Lower leg skin (tissue), 4 donors: ENCODE measurements around the gene ZMYM5. TPM values are rescaled to one million over a fixed set of nuclear protein-coding genes. Genes with fewer than 3 reads are reported as not detected.
"Not testable (repeated sequence)": the region's sequence is repeated elsewhere in the genome, so short reads cannot be mapped to it uniquely, and the experiment has no call there.

Experiments
- DNase-seq, 2 donors: peaks; one replicate each; pipeline ENCODE4 v3.0.0-alpha.2; 2019; ENCODE audit warnings: low spot score in 2 of 2
- H3K4me3 ChIP-seq: fragments of 200-600 bp; sonication (generic); 2 replicates; pipeline ENCODE4 v1.5.1; 2017; ENCODE audit warnings: mild to moderate bottlenecking, low read depth; ENCODE audit not compliant: poor library complexity, severe bottlenecking
- CTCF ChIP-seq, 3 donors: fragments of 450-650 bp; IDR thresholded peaks; one replicate each; pipeline ENCODE4 v1.5.1; 2016; ENCODE audit warnings: antibody characterized with exemption in 3 of 3, mild to moderate bottlenecking in 3 of 3, moderate library complexity in 2 of 3
- POLR2A ChIP-seq, 2 donors: fragments of 450-650 bp; IDR thresholded peaks; one replicate each; pipeline ENCODE4 v1.6.1; 2016 to 2017; ENCODE audit warnings: antibody characterized with exemption in 2 of 2, mild to moderate bottlenecking in 1 of 2, moderate library complexity in 1 of 2
- WGBS, 2 donors: methylation state at CpG; one replicate each; pipeline ENCODE4 v1.1.5; 2018; 5-methylcytosine and 5-hydroxymethylcytosine counted together
- intact Hi-C: fragments of 100-400 bp; cut with DNase I; formaldehyde crosslinking; loops from one replicate; pipeline ENCODE4 v1.15.0; 2023; ENCODE audit warnings: low total_unique reads
- total RNA-seq, 4 donors: library from RNA; depleted of rRNA; stranded (reverse); fragments of >200 nt; gene quantifications; one replicate each; pipeline ENCODE4 v1.1.0, GENCODE V29; 2016

ZMYM5 gene
- total RNA-seq, 4 donors from 2014 or later, result 14.1 to 20.0 (median 18.0) TPM

GRCh38 chr13:19817510-19818158, 45.8 kb downstream of the ZMYM5 start:
- TF ChIP-seq POLR2A (IDR thresholded peaks at IDR 0.05), result no peak
- TF ChIP-seq CTCF (IDR thresholded peaks at IDR 0.05), result no peak
- peak in 1 of 2 donors; percentile 70 for DNase-seq
- intact Hi-C loops, result no loop called here
- WGBS, 2 donors, result 80 to 86% methylated on average over 7 of the region's 7 CpGs
- H3K4me3 ChIP-seq, result no peak overlapping the region

DNA sequence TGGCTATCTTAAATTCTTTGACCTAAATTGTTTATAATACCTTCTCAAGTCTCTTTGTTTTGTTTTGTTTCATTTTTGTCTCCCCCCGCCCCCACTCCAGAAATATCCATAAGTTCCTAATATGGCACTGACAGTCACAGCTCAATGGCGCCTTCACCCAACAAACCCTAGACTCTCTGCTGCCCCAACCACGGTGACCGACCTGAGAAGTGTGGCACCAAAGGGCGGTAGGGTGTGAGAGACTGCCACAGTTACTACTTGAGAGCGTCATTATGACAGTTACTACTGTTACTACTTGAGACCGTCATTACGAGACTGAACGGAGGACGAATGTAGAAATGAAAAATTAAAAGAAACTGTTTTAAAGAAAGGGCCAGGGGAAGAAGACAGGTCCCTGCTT, 46.3 kb downstream of the ZMYM5 start:
- 96 to 97% methylated on average over 10 of the region's 10 CpGs for WGBS, 2 donors
- DNase-seq, result peak in 1 of 2 donors; percentile 28
- TF ChIP-seq POLR2A (IDR thresholded peaks at IDR 0.05) (no peak), CTCF (IDR thresholded peaks at IDR 0.05) (no peak)
- H3K4me3 ChIP-seq, result no peak overlapping the region
- intact Hi-C loops, result no loop called here

DNA sequence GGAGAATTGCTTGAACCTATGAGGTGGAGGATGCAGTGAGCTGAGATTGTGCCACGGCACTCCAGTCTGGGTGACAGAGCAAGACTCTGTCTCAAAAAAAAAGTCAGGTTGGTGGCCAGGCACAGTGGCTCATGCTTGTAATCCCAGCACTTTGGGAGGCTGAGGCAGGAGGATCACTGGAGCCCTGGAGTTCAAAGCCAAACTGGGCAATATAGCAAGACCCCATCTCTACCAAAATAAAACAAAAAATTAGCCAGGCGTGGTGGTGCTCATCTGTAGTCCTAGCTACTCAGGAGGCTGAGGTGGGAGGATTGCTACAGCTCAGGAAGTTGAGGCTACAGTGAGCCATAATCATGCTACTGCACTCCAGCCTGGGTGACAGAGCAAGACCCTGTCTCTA, 47.6 kb downstream of the ZMYM5 start:
- H3K4me3 ChIP-seq, DNase-seq, intact Hi-C loops: not testable (repeated sequence)
- 100% methylated on average over 2 of the region's 2 CpGs for WGBS, 2 donors

DNA sequence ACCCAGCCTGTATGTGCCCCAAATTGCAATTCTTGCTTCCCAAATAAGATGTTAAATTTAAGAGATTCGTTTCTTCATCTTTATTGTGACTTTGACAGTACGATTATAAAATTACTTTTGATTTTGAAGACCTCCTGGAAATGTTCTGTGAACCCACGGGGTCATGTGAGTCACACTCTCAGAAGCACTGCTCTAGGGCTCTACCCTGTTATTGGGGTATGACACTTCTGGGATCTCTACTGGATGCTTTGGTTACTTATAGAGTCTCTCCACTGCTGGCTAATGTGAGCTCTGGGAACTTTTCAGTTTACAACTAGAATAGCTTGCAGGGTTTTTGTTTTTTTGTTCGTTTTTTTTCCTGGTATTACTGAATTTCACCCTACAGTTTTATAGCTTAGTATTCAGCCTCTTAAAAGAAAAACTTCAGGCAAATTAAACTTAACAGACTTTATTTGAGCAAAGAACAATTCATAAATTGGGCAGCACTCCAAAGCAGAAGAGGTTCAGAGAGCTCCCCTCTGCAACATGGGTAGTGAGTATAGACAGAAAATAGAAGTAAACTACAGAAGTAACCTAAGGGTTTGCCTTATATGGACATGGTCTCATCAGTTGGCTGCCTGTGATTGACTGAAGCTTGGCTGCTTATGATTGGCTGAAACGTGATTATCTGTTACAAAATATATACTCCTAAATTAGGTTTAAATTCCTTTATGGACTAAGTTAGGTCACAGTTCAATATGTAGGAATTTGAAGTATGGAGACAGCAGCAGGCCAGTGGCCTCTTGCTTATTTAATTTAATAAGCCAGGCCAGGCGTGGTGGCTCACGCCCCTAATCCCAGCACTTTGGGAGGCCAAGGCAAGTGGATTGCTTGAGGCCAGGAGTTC, 52.2 kb downstream of the ZMYM5 start:
- 95 to 98% methylated on average over 7 of the region's 7 CpGs for WGBS, 2 donors
- TF ChIP-seq POLR2A (IDR thresholded peaks at IDR 0.05) (no peak), CTCF (IDR thresholded peaks at IDR 0.05) (no peak)
- no peak for DNase-seq
- no peak overlapping the region for H3K4me3 ChIP-seq
- intact Hi-C loops, result no loop called here

DNA sequence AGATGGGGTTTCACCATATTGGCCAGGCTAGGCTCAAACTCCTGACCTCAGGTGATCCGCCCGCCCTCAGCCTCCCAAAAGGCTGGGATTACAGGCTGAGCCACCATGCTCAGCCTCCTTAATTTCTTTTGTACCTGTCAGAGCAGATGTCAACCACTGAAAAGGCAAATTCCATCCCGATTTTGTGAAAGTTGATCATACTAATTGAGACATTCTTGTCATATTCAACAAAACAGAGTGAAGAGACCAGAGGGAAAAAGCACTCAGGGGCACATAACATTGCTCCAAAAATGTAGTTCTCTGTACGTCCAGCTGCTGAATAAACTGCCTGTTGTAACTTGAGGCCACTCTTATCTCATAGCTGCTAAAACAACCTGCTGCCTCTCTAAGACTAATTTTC, 53.3 kb downstream of the ZMYM5 start:
- WGBS, 2 donors, result 85 to 88% methylated on average over 4 of the region's 4 CpGs
- intact Hi-C loops, result no loop called here
- TF ChIP-seq CTCF (IDR thresholded peaks at IDR 0.05), result no peak
- no peak for TF ChIP-seq POLR2A (IDR thresholded peaks at IDR 0.05)
- no peak for DNase-seq
- no peak overlapping the region for H3K4me3 ChIP-seq

DNA sequence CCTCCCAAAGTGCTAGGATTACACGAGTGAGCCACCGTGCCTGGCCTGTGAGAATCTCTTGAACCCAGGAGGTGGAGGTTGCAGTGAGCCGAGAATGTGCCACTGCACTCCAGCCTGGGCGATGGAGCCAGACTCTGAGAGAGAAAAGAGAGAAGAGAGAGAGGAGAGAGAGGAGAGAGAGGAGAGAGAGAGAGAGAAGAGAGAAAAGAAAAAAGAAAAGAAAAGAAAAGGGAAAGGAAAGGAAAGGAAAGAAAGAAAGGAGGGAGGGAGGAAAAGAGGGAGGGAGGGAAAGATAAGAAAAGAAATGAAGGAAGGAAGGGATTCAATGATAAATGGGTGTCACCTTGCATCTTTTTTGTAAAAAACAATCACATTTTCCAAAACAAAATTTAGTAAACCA, 57.7 kb downstream of the ZMYM5 start:
- DNase-seq, result no peak
- no peak for TF ChIP-seq POLR2A (IDR thresholded peaks at IDR 0.05)
- TF ChIP-seq CTCF (IDR thresholded peaks at IDR 0.05), result no peak
- 73 to 86% methylated on average over 4 of the region's 4 CpGs for WGBS, 2 donors

More for the DNA sequence above, 57.7 kb downstream of the ZMYM5 start:
- no peak overlapping the region for H3K4me3 ChIP-seq
- intact Hi-C loops, result no loop called here
